VCaP (cell line): ENCODE data around the gene PTPN6.

Experiments used
- H3K27ac ChIP-seq: fragments of 450-650 bp; 2 replicates; pipeline ENCODE4 v1.5.1; 2017
- TF ChIP-seq, protein P1 (sequence below): fragments of 450-650 bp; conservative IDR thresholded peaks from 2 replicates; pipeline ENCODE4 v1.5.1; 2017; ENCODE audit warnings: mild to moderate bottlenecking, moderate library complexity

Gene PTPN6

DNA sequence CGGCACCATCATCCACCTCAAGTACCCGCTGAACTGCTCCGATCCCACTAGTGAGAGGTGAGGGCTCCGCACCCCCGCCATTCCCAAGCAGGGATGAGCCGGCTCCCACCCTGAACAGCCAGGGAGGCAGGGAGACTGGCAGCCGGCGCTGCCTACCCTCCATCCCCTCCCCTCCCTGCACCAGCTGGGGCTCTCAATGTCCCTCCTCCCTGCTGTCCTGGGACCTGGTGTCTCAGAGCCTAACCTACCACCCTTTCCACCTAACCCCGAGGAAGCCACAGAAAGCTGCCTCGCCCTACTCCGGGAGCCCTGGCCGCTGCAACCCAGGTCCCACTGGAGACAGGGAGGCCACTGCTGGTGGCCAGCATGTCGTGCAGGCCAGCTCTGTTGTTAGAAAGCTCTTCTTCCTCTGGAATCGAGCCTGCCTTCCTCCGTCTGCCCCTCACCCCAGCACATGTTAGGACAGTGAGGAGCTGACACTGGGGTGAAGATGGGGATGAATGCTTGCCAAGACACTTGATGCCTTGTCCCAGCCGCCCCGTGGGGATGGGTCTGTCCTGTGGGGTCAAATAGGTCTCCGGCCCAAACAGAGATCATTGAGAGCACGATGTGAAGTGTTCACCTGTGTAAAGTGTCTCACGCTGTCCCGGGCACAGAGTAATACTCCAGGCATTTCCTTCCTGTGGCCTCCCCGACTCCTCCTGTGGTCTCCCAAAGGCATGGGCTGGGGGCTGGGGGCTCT is 1.1 kb downstream of the PTPN6 start:
- H3K27ac ChIP-seq, result no peak overlapping the region
- TF ChIP-seq, protein P1, sequence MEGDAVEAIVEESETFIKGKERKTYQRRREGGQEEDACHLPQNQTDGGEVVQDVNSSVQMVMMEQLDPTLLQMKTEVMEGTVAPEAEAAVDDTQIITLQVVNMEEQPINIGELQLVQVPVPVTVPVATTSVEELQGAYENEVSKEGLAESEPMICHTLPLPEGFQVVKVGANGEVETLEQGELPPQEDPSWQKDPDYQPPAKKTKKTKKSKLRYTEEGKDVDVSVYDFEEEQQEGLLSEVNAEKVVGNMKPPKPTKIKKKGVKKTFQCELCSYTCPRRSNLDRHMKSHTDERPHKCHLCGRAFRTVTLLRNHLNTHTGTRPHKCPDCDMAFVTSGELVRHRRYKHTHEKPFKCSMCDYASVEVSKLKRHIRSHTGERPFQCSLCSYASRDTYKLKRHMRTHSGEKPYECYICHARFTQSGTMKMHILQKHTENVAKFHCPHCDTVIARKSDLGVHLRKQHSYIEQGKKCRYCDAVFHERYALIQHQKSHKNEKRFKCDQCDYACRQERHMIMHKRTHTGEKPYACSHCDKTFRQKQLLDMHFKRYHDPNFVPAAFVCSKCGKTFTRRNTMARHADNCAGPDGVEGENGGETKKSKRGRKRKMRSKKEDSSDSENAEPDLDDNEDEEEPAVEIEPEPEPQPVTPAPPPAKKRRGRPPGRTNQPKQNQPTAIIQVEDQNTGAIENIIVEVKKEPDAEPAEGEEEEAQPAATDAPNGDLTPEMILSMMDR, result no peak

DNA sequence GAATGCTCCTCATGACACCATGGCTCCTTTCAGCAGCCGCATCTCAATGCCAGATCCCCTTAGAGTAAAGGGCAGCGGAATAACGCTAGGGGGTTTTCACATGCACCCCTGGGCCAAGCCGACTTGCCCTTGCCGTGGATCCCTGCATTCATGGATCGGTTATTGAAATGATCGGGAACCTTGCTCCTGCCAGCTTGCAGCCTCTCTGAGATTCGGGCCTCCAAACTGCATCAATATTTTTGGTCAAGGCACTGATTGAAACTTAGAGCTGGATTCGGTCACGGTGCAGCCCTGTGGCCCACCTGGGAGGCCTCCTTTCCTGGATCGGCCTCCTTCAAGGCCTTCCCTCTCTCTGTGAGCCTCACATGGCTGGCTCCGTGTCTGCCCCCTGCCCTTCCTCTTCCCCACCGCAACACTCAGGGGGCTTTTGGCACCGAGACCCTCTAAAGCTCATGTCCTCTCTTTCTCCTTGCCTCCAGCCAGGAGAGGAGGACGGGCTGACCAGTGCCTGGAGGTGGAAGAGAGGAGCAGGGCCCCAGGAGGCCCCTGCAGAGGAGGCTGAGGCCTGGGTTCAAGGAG is 1.8 kb downstream of the PTPN6 start:
- TF ChIP-seq, protein P1, result no peak
- H3K27ac ChIP-seq, result no peak overlapping the region

DNA sequence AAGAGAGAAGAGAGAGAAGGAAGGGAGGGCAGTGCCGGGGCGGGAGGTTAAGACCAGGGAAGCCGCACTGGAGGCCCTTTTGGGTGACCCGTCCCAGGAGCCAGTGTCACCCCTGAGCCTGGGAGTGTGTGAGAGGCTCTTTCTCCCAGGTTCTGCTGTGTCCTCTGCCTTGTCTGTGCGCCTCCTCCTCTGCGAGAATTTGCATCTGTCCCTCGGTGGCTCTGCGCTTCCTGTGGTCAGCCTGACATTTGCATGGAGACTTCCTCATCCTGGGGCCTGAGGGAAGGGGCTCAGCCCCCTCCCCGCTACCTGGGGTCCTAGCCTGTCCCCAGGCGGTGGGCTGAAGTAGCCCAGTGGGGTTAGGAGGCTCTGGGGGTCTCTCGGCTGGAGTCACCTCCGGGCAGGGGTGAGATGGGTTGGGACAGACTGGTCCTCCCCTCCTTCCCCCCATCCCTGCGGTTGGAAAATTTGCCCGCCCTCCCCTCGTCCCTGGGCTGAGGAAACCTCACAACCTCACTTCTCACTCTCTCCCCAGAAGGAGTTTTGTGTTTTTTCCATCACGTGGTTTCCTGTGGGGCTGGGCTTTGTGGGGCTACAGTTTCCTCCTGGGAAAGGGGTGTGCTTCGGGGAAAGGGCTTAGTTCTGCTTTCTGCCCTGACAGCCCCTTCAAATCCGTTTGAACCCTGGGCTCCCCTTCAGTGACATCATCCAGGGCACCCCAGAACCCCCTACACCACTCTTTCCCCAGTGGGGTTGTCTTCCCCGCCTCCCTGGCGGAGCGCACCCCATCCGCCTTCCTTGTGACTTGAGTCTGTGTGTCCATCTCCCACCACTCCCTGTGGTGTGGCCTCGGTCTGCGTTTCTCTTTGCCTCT is 2.5 kb downstream of the PTPN6 start:
- TF ChIP-seq, protein P1, result no peak
- H3K27ac ChIP-seq, result no peak overlapping the region

DNA sequence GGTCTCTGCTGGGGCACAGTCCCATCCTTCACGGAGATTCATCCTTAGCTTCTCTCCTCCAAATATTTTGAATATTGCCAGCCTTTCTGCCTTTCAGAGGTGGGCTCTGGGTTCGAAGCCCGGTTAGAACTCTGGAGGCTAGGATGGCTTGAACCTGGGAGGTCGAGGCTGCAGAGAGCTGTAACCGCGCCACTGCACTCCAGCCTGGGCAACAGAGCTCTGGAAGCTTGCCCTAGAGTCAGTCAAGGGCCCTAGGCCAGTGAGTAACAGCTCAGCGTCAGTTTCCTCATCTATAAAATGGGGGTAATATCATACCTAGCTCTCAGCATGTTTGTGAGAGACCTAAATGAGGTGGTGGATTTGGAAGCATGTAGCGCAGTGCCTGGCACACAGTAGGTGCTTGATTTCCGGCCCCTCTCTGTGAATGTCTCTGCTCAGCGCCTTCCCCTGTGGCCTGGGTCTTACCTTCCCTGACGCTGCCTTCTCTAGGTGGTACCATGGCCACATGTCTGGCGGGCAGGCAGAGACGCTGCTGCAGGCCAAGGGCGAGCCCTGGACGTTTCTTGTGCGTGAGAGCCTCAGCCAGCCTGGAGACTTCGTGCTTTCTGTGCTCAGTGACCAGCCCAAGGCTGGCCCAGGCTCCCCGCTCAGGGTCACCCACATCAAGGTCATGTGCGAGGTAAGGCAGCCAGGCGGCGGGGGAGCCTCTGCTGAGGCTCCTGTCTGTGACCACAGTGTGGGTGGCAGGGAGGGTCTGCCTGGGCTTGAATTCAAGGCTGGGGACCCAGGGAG is 3.4 kb downstream of the PTPN6 start:
- TF ChIP-seq, protein P1, result no peak
- no peak overlapping the region for H3K27ac ChIP-seq

DNA sequence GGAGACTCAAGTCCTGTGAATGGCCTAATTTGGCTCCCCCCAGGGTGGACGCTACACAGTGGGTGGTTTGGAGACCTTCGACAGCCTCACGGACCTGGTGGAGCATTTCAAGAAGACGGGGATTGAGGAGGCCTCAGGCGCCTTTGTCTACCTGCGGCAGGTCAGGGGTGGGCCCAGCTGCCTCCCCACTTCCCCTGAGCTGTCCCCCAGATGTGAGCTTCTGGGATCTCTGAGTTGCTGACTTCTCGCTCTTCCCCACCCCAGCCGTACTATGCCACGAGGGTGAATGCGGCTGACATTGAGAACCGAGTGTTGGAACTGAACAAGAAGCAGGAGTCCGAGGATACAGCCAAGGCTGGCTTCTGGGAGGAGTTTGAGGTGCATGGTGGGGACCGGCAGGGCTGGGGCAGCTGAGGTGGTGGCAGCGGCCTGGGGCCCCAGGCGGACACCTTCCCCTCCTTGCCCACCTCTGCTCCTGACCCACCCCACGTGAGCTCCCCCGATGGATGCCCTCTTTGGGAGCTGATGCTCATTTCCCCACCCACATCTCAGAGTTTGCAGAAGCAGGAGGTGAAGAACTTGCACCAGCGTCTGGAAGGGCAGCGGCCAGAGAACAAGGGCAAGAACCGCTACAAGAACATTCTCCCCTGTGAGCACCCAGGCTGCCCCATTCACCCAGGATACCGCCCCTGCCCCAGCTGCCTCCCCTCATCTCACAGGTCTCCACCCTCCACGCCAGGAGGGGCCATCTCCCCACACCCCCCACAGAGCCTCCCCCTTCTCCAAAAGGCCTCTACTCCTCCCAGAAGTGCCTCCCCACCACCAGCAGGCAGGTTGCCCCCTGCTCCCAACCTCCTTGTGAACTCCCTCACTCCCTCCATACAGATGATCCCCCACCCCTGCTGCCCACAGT is 4.2 kb downstream of the PTPN6 start:
- TF ChIP-seq, protein P1, result no peak
- H3K27ac ChIP-seq, result no peak overlapping the region

DNA sequence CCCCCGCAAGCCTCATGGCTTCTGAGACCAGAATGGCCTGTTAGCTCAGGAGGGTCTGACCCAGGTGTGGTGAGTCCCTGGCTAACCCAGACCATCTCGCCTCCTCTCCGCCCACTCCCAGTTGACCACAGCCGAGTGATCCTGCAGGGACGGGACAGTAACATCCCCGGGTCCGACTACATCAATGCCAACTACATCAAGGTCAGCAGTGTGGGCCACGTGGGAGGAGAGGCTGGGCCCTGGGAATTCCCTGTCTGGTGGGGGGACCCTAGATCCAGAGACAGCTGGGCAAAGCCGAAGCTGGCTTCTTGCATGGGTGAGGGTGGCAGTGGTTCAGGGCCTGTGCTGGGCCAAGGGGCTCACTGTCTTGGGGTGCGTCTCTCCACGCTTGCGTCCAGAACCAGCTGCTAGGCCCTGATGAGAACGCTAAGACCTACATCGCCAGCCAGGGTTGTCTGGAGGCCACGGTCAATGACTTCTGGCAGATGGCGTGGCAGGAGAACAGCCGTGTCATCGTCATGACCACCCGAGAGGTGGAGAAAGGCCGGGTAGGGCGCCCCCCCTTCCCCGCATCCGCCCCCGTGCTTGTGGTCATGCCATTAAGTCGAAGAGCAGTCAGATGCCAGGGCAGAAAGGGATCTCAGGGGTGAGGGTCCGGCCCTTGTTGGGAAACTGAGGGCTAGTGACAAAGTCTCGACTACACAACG is 5.0 kb downstream of the PTPN6 start:
- TF ChIP-seq, protein P1, result no peak
- H3K27ac ChIP-seq, result no peak overlapping the region
